Mononuclear cell (primary cell): ENCODE results near the gene VNN1. TPM values are rescaled to one million over a fixed set of nuclear protein-coding genes. Genes with fewer than 3 reads are reported as not detected.

Experiments
- H3K27me3 ChIP-seq: 2 replicates; pipeline ENCODE4 v1.6.0; 2011; ENCODE audit warnings: low read length, control low read depth; ENCODE audit not compliant: insufficient read depth
- H3K4me1 ChIP-seq: 2 replicates; pipeline ENCODE4 v1.5.1; 2011; ENCODE audit warnings: mild to moderate bottlenecking, low read length, control low read depth; ENCODE audit not compliant: insufficient read depth
- H3K4me3 ChIP-seq: 2 replicates; pipeline ENCODE4 v1.5.1; 2011; ENCODE audit warnings: mild to moderate bottlenecking, low read length, moderate library complexity
- H3K9me3 ChIP-seq: 2 replicates; pipeline ENCODE4 v1.5.1; 2011; ENCODE audit warnings: low read depth, mild to moderate bottlenecking, control low read depth, low read length
- total RNA-seq: library from RNA; depleted of rRNA; stranded (reverse); fragments of >200 nt; gene quantifications from one replicate; pipeline ENCODE4 v1.2.3, GENCODE V29; 2012

Gene VNN1
- 2.7 TPM for total RNA-seq

- Histone ChIP-seq H3K27me3 (no peaks in the 10 kb centered on the region), H3K4me1 (peaks cover 53% of the 10 kb centered on the region), H3K4me3 (peak within 1 kb of the TSS; percentile 25), H3K9me3 (no peaks in the 10 kb centered on the region)
Measured at GRCh38 chr6:132713352-132714134, at the start of gene VNN1. TSS of gene VNN1 (minus strand) at chr6:132714055. CDS start at chr6:132714035, 20 bp downstream.

GRCh38 chr6:132763269-132763668 lies 49.4 kb upstream of the VNN1 start:
- Histone ChIP-seq H3K9me3 (no peaks in the 10 kb centered on the region), H3K4me1 (peaks cover 38% of the 10 kb centered on the region), H3K4me3 (peak overlapping the region; percentile 30), H3K27me3 (no peaks in the 10 kb centered on the region)

GRCh38 chr6:132760256-132760655 lies 46.4 kb upstream of the VNN1 start:
- H3K9me3 ChIP-seq = no peaks in the 10 kb centered on the region
- peaks cover 58% of the 10 kb centered on the region for H3K4me1 ChIP-seq
- no peak overlapping the region for H3K4me3 ChIP-seq
- no peaks in the 10 kb centered on the region for H3K27me3 ChIP-seq

DNA sequence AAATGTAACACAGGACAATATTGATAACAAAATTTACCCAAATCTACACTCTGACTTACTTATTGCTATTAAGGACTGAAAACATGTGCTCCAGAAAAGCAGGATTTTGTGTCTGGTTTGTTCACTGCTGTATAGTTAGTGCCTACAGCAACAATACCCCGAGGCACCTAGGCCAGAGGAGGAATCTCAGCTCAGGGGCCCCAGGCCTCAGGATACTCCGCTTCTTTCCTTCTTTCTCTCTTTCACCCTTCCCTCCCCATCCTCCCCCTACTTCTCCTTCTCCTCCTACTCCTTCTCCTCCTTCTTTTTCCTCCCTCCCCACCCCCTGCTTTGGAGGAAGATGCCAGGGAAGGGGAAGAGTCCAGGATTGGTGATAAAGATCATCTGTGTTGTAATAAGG lies 44.8 kb upstream of the VNN1 start:
- H3K4me1 ChIP-seq = peaks cover 61% of the 10 kb centered on the region
- no peaks in the 10 kb centered on the region for H3K27me3 ChIP-seq
- H3K9me3 ChIP-seq = no peaks in the 10 kb centered on the region
- no peak overlapping the region for H3K4me3 ChIP-seq

GRCh38 chr6:132752255-132752654 lies 38.4 kb upstream of the VNN1 start:
- H3K4me3 ChIP-seq = no peak overlapping the region
- peaks cover 72% of the 10 kb centered on the region for H3K4me1 ChIP-seq
- H3K27me3 ChIP-seq = no peaks in the 10 kb centered on the region
- no peaks in the 10 kb centered on the region for H3K9me3 ChIP-seq

DNA sequence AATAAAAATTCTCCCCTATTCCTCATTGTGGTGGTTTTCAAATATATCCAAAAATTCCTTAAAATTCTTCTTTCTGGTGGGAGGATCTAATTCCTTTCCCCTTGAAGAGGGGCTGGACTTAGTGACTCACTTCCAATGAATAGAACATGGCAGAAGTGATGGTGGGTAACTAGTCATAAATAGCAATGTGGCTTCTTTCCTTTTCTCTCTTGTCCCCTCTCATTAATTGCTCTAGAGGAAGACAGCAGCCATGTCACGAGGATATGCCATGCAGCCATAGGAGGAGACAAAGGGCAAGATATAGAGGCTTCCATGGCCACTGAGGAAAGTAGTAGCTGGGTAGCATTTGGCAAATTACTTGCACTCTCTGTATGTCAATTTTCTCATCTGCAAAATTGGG lies 38.0 kb upstream of the VNN1 start:
- no peaks in the 10 kb centered on the region for H3K9me3 ChIP-seq
- H3K27me3 ChIP-seq = no peaks in the 10 kb centered on the region
- no peak overlapping the region for H3K4me3 ChIP-seq
- H3K4me1 ChIP-seq = peaks cover 75% of the 10 kb centered on the region

- Histone ChIP-seq H3K27me3 (no peaks in the 10 kb centered on the region), H3K9me3 (no peaks in the 10 kb centered on the region), H3K4me1 (peaks cover 75% of the 10 kb centered on the region), H3K4me3 (no peak overlapping the region)
Measured at GRCh38 chr6:132751306-132751705, 37.5 kb upstream of the VNN1 start.

GRCh38 chr6:132750455-132751248 lies 36.8 kb upstream of the VNN1 start:
- Histone ChIP-seq H3K4me1 (peaks cover 75% of the 10 kb centered on the region), H3K9me3 (no peaks in the 10 kb centered on the region), H3K4me3 (no peak overlapping the region), H3K27me3 (no peaks in the 10 kb centered on the region)

- H3K4me3 ChIP-seq = no peak overlapping the region
- no peaks in the 10 kb centered on the region for H3K9me3 ChIP-seq
- peaks cover 81% of the 10 kb centered on the region for H3K4me1 ChIP-seq
- no peaks in the 10 kb centered on the region for H3K27me3 ChIP-seq
Measured at GRCh38 chr6:132749111-132749510, 35.3 kb upstream of the VNN1 start.

GRCh38 chr6:132748446-132748845 lies 34.6 kb upstream of the VNN1 start:
- Histone ChIP-seq H3K9me3 (no peaks in the 10 kb centered on the region), H3K27me3 (no peaks in the 10 kb centered on the region), H3K4me1 (peaks cover 85% of the 10 kb centered on the region), H3K4me3 (no peak overlapping the region)

DNA sequence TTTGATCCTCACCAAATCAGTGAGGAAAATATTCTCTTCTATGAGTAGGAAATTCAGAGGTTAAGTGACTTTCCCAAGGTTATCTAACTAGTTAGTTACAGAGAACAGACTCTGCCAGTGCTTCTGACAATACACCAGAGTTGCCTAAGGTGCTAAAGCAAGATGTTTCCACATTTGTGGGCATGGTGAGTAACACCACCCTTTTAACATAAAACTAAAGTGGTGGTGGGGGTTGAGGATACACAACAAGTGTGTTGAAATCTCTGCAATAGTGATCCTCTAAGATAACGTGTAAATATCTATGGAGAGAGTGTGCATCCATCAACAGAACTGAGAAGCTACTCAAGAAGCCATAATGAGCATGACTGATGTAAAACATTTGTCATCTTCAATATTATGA lies 32.2 kb upstream of the VNN1 start:
- no peaks in the 10 kb centered on the region for H3K9me3 ChIP-seq
- no peaks in the 10 kb centered on the region for H3K27me3 ChIP-seq
- peaks cover 84% of the 10 kb centered on the region for H3K4me1 ChIP-seq
- H3K4me3 ChIP-seq = no peak overlapping the region

DNA sequence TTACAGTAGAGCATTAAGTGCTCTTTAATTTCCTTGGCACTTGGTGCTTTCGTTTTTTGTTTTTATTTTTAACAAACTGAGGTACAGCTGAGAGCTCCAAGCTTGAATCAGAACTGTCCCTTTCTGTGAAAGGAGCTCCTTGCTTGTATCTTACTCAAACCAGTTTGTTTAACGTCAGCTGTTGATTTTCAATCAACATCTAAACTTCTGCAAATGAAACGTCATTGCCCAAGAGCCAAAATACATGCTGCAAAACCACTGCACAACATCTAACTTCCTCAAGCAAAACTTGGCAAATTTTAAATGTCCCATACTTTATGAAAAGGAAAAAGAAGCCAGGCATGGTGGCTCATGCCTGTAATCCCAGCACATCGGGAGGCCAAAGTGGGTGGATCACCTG lies 28.6 kb upstream of the VNN1 start:
- H3K4me1 ChIP-seq = peaks cover 58% of the 10 kb centered on the region
- H3K27me3 ChIP-seq = no peaks in the 10 kb centered on the region
- H3K4me3 ChIP-seq = no peak overlapping the region
- H3K9me3 ChIP-seq = no peaks in the 10 kb centered on the region

DNA sequence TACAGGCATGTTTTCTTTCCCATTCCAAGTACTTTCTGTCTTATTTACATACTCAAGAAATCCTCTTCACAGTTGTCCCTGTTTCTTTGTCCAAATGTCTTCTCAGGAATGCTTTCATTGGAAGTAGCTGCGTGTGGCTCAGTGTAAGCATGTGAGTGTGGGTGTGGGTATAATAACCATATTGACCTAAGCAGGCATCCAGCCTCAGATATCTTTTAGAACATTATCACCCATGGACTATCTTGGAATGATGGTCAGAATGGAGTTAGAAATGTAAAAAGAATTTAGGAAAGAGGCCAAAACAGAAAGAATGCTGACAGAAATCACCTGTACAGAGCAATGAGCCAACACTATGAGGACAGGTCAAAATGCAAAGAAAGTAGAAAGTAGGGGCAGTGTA lies 27.4 kb upstream of the VNN1 start:
- H3K9me3 ChIP-seq = no peaks in the 10 kb centered on the region
- H3K4me3 ChIP-seq = no peak overlapping the region
- no peaks in the 10 kb centered on the region for H3K27me3 ChIP-seq
- H3K4me1 ChIP-seq = peaks cover 58% of the 10 kb centered on the region

- Histone ChIP-seq H3K4me1 (peaks cover 53% of the 10 kb centered on the region), H3K9me3 (no peaks in the 10 kb centered on the region), H3K27me3 (no peaks in the 10 kb centered on the region), H3K4me3 (no peak overlapping the region)
Measured at GRCh38 chr6:132736239-132736638, 22.4 kb upstream of the VNN1 start.

DNA sequence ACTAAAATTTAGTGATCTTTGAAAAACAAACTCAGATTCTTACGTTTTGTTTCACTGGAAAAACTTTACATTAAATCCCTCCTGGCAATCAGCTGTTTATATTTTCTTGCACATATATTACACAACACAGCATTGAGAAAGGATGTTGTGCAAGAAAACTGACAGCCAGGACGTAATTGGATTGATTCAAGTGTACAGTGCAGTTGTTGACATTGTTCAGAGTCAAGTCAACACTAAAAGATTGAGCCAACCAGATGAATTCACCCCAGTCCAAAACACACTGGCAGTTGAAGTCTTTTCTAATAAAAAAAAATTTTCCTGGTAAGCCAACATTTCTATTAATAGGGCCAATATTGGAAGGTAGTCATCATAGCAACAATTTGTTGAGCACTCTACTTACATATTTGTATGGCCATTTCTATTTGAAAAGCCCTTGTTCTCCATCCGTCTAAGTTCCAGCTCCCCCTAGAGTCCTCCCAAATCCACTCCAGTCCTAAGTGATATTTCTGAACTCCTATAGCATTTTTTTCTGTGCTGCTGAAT lies 20.9 kb upstream of the VNN1 start:
- Histone ChIP-seq H3K4me1 (peaks cover 55% of the 10 kb centered on the region), H3K27me3 (no peaks in the 10 kb centered on the region), H3K9me3 (no peaks in the 10 kb centered on the region), H3K4me3 (peak overlapping the region; percentile 31)
